ENCODE results near the gene OSBP2.

The OSBP2 gene

GRCh38 chr22:30903876-30904460, 209.3 kb downstream of the OSBP2 start:
- no peak for DNase-seq (ENCODE audit: low spot score)

- DNase-seq (ENCODE audit: low spot score) = no peak
Measured at GRCh38 chr22:30905696-30906341, 211.1 kb downstream of the OSBP2 start.

GRCh38 chr22:30906411-30906810, 211.7 kb downstream of the OSBP2 start:
- DNase-seq (ENCODE audit: low spot score) = no peak

GRCh38 chr22:30906946-30907345, 212.3 kb downstream of the OSBP2 start:
- DNase-seq (ENCODE audit: low spot score) = no peak

GRCh38 chr22:30908051-30908461, 213.4 kb downstream of the OSBP2 start:
- DNase-seq (ENCODE audit: low spot score) = no peak

- DNase-seq (ENCODE audit: low spot score) = no peak
Measured at GRCh38 chr22:30909306-30909705, 214.6 kb downstream of the OSBP2 start.

GRCh38 chr22:30910358-30910757, 215.7 kb downstream of the OSBP2 start:
- DNase-seq (ENCODE audit: low spot score) = no peak

GRCh38 chr22:30918761-30919160, 224.1 kb downstream of the OSBP2 start:
- DNase-seq (ENCODE audit: low spot score) = no peak

- DNase-seq (ENCODE audit: low spot score) = no peak
Measured at GRCh38 chr22:30919973-30920372, 225.3 kb downstream of the OSBP2 start.

- DNase-seq (ENCODE audit: low spot score) = peak; percentile 59
Measured at GRCh38 chr22:30920407-30920806, 225.7 kb downstream of the OSBP2 start.

GRCh38 chr22:30921108-30921507, 226.4 kb downstream of the OSBP2 start:
- DNase-seq (ENCODE audit: low spot score) = no peak

- DNase-seq (ENCODE audit: low spot score) = peak; percentile 22
Measured at GRCh38 chr22:30922151-30922611, 227.5 kb downstream of the OSBP2 start.

- no peak for DNase-seq (ENCODE audit: low spot score)
Measured at GRCh38 chr22:30923168-30923900, 228.7 kb downstream of the OSBP2 start.

GRCh38 chr22:30925667-30926066, 231.0 kb downstream of the OSBP2 start:
- DNase-seq (ENCODE audit: low spot score) = no peak

GRCh38 chr22:30926706-30927105, 232.0 kb downstream of the OSBP2 start:
- DNase-seq (ENCODE audit: low spot score) = no peak

- DNase-seq (ENCODE audit: low spot score) = no peak
Measured at GRCh38 chr22:30927806-30928205, 233.1 kb downstream of the OSBP2 start.

- peak; percentile 34 for DNase-seq (ENCODE audit: low spot score)
Measured at GRCh38 chr22:30928401-30928800, 233.7 kb downstream of the OSBP2 start.

- no peak for DNase-seq (ENCODE audit: low spot score)
Measured at GRCh38 chr22:30930228-30930627, 235.6 kb downstream of the OSBP2 start.

- DNase-seq (ENCODE audit: low spot score) = peak; percentile 29
Measured at GRCh38 chr22:30931541-30932300, 237.0 kb downstream of the OSBP2 start.

GRCh38 chr22:30932661-30933060, 238.0 kb downstream of the OSBP2 start:
- DNase-seq (ENCODE audit: low spot score) = no peak

GRCh38 chr22:30933457-30933856, 238.8 kb downstream of the OSBP2 start:
- DNase-seq (ENCODE audit: low spot score) = no peak

GRCh38 chr22:30934053-30934452, 239.4 kb downstream of the OSBP2 start:
- DNase-seq (ENCODE audit: low spot score) = no peak
